Hepatocyte (in vitro differentiated cells): Measurements from ENCODE around the gene NOS1AP.

ENCODE experiments used
- CTCF ChIP-seq: fragments of 200-600 bp; sonication (generic); IDR thresholded peaks from 2 replicates; pipeline ENCODE4 v1.5.1; 2016; ENCODE audit warnings: antibody characterized with exemption, mild to moderate bottlenecking; ENCODE audit not compliant: poor library complexity
- EZH2 ChIP-seq: fragments of 200-600 bp; sonication (generic); IDR thresholded peaks from 2 replicates; pipeline ENCODE4 v1.6.1; 2016; ENCODE audit warnings: antibody characterized with exemption, mild to moderate bottlenecking, borderline replicate concordance

GRCh38 chr1:162207862-162208261, 138.4 kb downstream of the NOS1AP start:
- TF ChIP-seq EZH2 (no peak), CTCF (no peak)
